H9 (cell line): ENCODE results near the gene RPL10A. TPM values are rescaled to one million over a fixed set of nuclear protein-coding genes. Genes with fewer than 3 reads are reported as not detected.

ENCODE experiments used
- DNase-seq: peaks from one replicate; pipeline ENCODE4 v3.0.0-alpha.2; 2017
- H2AFZ ChIP-seq: one replicate; pipeline ENCODE4 v1.6.1; 2013; ENCODE audit warnings: mild to moderate bottlenecking, low read length, control low read depth, moderate library complexity
- H2AK5ac ChIP-seq: 2 replicates; pipeline ENCODE4 v1.6.1; 2013; ENCODE audit warnings: low read length, control low read depth, mixed read lengths; ENCODE audit not compliant: insufficient read length
- H2BK120ac ChIP-seq: one replicate; pipeline ENCODE4 v1.6.1; 2013; ENCODE audit warnings: low read depth, mild to moderate bottlenecking, low read length, control low read depth, inconsistent platforms; ENCODE audit not compliant: poor library complexity, severe bottlenecking
- H2BK12ac ChIP-seq: 2 replicates; pipeline ENCODE4 v1.6.1; 2013; ENCODE audit warnings: low read length, control low read depth, mixed read lengths, low read depth; ENCODE audit not compliant: insufficient read length
- H2BK15ac ChIP-seq: 2 replicates; pipeline ENCODE4 v1.6.1; 2013; ENCODE audit warnings: low read depth, low read length, control low read depth
- H2BK20ac ChIP-seq: one replicate; pipeline ENCODE4 v1.6.1; 2013; ENCODE audit warnings: low read depth, mild to moderate bottlenecking, low read length, control low read depth, inconsistent platforms; ENCODE audit not compliant: poor library complexity, severe bottlenecking
- H2BK5ac ChIP-seq: 2 replicates; pipeline ENCODE4 v1.6.1; 2013; ENCODE audit warnings: low read length, control low read depth, mixed read lengths; ENCODE audit not compliant: insufficient read length
- H3K14ac ChIP-seq: 2 replicates; pipeline ENCODE4 v1.6.1; 2013; ENCODE audit warnings: low read length, control low read depth; ENCODE audit not compliant: insufficient read depth
- H3K18ac ChIP-seq: 2 replicates; pipeline ENCODE4 v1.6.1; 2013; ENCODE audit warnings: low read depth, mild to moderate bottlenecking, mixed read lengths, low read length, control low read depth; ENCODE audit not compliant: insufficient read length
- H3K23ac ChIP-seq: 2 replicates; pipeline ENCODE4 v1.6.1; 2013; ENCODE audit warnings: low read length, control low read depth, mixed read lengths, low read depth; ENCODE audit not compliant: insufficient read length
- H3K23me2 ChIP-seq: 2 replicates; pipeline ENCODE4 v1.6.1; 2013; ENCODE audit warnings: low read depth, mild to moderate bottlenecking, mixed read lengths, low read length, control low read depth; ENCODE audit not compliant: insufficient read length, poor library complexity, severe bottlenecking
- H3K27ac ChIP-seq: 2 replicates; pipeline ENCODE4 v1.5.1; 2013; ENCODE audit warnings: low read length, control low read depth, mixed read lengths, low read depth; ENCODE audit not compliant: insufficient read length
- H3K27me3 ChIP-seq: 2 replicates; pipeline ENCODE4 v1.6.1; 2013; ENCODE audit warnings: low read length, control low read depth, inconsistent platforms; ENCODE audit not compliant: insufficient read depth
- H3K4ac ChIP-seq: 2 replicates; pipeline ENCODE4 v1.6.1; 2013; ENCODE audit warnings: low read depth, mild to moderate bottlenecking, control low read depth, inconsistent platforms, low read length, moderate library complexity
- H3K4me1 ChIP-seq: 2 replicates; pipeline ENCODE4 v1.6.1; 2013; ENCODE audit warnings: low read length, control low read depth, inconsistent platforms; ENCODE audit not compliant: insufficient read depth
- H3K4me2 ChIP-seq: 2 replicates; pipeline ENCODE4 v1.6.1; 2013; ENCODE audit warnings: low read length, control low read depth, mixed read lengths; ENCODE audit not compliant: insufficient read length, insufficient read depth
- H3K56ac ChIP-seq: 2 replicates; pipeline ENCODE4 v1.6.1; 2013; ENCODE audit warnings: low read depth, mild to moderate bottlenecking, mixed read lengths, low read length, control low read depth; ENCODE audit not compliant: insufficient read length
- H3K79me1 ChIP-seq: 2 replicates; pipeline ENCODE4 v1.6.1; 2013; ENCODE audit warnings: low read depth, mild to moderate bottlenecking, moderate library complexity, low read length, control low read depth, inconsistent platforms; ENCODE audit not compliant: insufficient read depth, poor library complexity, severe bottlenecking
- H3K79me2 ChIP-seq: 2 replicates; pipeline ENCODE4 v1.6.1; 2013; ENCODE audit warnings: low read length, control low read depth, inconsistent platforms; ENCODE audit not compliant: insufficient read depth
- H3K9ac ChIP-seq: 2 replicates; pipeline ENCODE4 v1.6.1; 2013; ENCODE audit warnings: low read length, control low read depth, mixed read lengths; ENCODE audit not compliant: insufficient read length; ENCODE audit errors: extremely low read depth
- H3K9me3 ChIP-seq: one replicate; pipeline ENCODE4 v1.6.1; 2013; ENCODE audit warnings: low read depth, low read length, inconsistent platforms; ENCODE audit not compliant: control insufficient read depth
- H3T11ph ChIP-seq: one replicate; pipeline ENCODE4 v1.6.1; 2013; ENCODE audit warnings: mild to moderate bottlenecking, low read length, control low read depth, inconsistent platforms
- H4K20me1 ChIP-seq: one replicate; pipeline ENCODE4 v1.6.1; 2013; ENCODE audit not compliant: control insufficient read depth, insufficient read length, insufficient read depth
- H4K5ac ChIP-seq: 2 replicates; pipeline ENCODE4 v1.6.1; 2013; ENCODE audit warnings: low read depth, mild to moderate bottlenecking, mixed read lengths, low read length, control low read depth; ENCODE audit not compliant: insufficient read length
- H4K8ac ChIP-seq: replicated peaks from 2 replicates; pipeline ENCODE4 v1.6.1; 2013; ENCODE audit warnings: low read length, control low read depth, mixed read lengths, low read depth; ENCODE audit not compliant: insufficient read length
- H4K91ac ChIP-seq: 2 replicates; pipeline ENCODE4 v1.6.1; 2013; ENCODE audit warnings: low read depth, mild to moderate bottlenecking, moderate library complexity, mixed read lengths, low read length, control low read depth; ENCODE audit not compliant: insufficient read length
- H3K27ac Mint-ChIP-seq, 3 experiments: 2 replicates in 2 of 3; 3 replicates in 1 of 3; pipeline ENCODE4 v1.8.0; 2020 to 2021; ENCODE audit warnings: mixed read lengths in 3 of 3, mild to moderate bottlenecking in 1 of 3, moderate library complexity in 1 of 3
- H3K27me3 Mint-ChIP-seq: 2 replicates; pipeline ENCODE4 v1.8.0; 2021; ENCODE audit warnings: low read depth, mild to moderate bottlenecking, moderate library complexity, mixed read lengths
- H3K36me3 Mint-ChIP-seq, 3 experiments: 2 replicates in 2 of 3; 3 replicates in 1 of 3; pipeline ENCODE4 v1.8.0; 2020 to 2021; ENCODE audit warnings: low read depth in 3 of 3, mixed read lengths in 3 of 3; ENCODE audit not compliant: insufficient read depth in 1 of 3
- H3K4me1 Mint-ChIP-seq, 2 experiments: 2 replicates each; pipeline ENCODE4 v1.8.0; 2020; ENCODE audit warnings: mixed read lengths in 2 of 2
- H3K4me3 Mint-ChIP-seq, 2 experiments: 2 replicates in 1 of 2; 3 replicates in 1 of 2; pipeline ENCODE4 v1.8.0; 2020 to 2021; ENCODE audit warnings: mild to moderate bottlenecking in 2 of 2, mixed read lengths in 2 of 2, moderate library complexity in 1 of 2
- H3K9me3 Mint-ChIP-seq, 2 experiments: 2 replicates in 1 of 2; 3 replicates in 1 of 2; pipeline ENCODE4 v1.8.0; 2020; ENCODE audit warnings: mild to moderate bottlenecking in 2 of 2, mixed read lengths in 2 of 2, moderate library complexity in 1 of 2
- CTCF ChIP-seq: fragments of 200-600 bp; sonication (generic); conservative IDR thresholded peaks from 3 replicates; pipeline ENCODE4 v1.8.0; 2021; ENCODE audit warnings: antibody characterized with exemption, mild to moderate bottlenecking
- WGBS: extraction: QIAGEN DNeasy Blood & Tissue Kit; methylation state at CpG from one replicate; pipeline ENCODE4 v1.1.7; 2013; ENCODE audit warnings: missing lambda C conversion rate, low lambda C conversion rate, mixed read lengths; ENCODE audit not compliant: insufficient read length; ENCODE audit errors: extremely low coverage; 5-methylcytosine and 5-hydroxymethylcytosine counted together
- total RNA-seq: library from RNA; stranded (reverse); gene quantifications from 2 replicates; pipeline ENCODE4 v1.2.1, GENCODE V29; 2021

RPL10A gene
- total RNA-seq, 1 experiment from 2014 or later: 1,830 TPM

DNA sequence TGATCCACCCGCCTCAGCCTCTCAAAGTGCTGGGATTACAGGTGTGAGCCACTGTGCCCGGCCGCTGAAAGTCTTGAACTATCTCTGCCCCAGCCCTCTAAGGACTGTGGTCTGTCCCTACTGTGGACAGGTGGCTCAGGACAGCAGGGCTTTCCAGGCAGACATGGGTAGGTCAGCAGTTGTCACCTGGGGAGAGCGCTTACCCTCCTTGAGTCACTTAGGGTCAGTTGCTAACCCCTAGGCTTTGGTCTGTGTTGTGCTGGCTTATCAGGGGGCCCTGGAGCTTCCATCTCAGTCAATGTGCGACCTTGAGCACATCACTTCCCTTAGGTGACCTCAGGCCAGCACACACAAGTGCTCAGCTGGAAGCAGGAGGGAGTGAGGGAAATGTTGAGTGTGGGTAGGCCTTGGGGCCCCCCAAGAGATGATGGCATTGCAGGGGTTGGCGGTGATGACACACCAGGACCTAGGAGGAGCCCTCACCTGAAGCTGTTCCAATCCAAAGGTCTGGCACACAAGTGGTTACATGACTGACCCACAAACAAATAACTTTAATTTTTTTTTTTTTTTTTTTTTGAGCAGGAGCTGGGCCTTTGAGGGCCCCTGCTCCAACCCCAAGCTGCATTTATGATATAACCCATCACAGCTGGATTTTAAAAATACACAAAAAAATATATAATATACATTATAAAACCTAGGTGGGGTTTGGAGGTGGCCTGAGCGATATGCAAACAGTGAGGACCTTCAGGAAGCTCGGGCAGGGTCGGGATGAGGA, 5.1 kb downstream of the RPL10A start:
- H4K5ac ChIP-seq: no peak overlapping the region
- H3K4ac ChIP-seq: no peak overlapping the region
- no peak overlapping the region for H3K9ac ChIP-seq
- no peak overlapping the region for H2BK120ac ChIP-seq
- no peak overlapping the region for H4K8ac ChIP-seq
- no peaks in the 10 kb centered on the region for H3K27me3 ChIP-seq
- Mint-ChIP-seq H3K9me3 (peaks cover 6 to 7% of the 10 kb centered on the region in 2 experiments; a peak in 4 of 5 replicates), H3K27ac (peak overlapping the region; percentile 53 to 89 (median 55); a peak in 5 of 7 replicates), H3K4me1 (peaks cover 23 to 44% of the 10 kb centered on the region in 2 experiments), H3K4me3 (peak overlapping the region in 1 of 2 experiments; percentile 31; a peak in 2 of 5 replicates), H3K36me3 (peaks cover 41 to 82% (median 81%) of the 10 kb centered on the region in 3 experiments), H3K27me3 (peaks cover 1% of the 10 kb centered on the region; the same call in 1 of the 2 replicates)
- H3K9me3 ChIP-seq: no peaks in the 10 kb centered on the region
- no peak overlapping the region for H4K91ac ChIP-seq
- no peak overlapping the region for H3T11ph ChIP-seq
- no peak overlapping the region for H3K56ac ChIP-seq
- no peak overlapping the region for H3K18ac ChIP-seq
- H3K79me1 ChIP-seq: peaks cover 3% of the 10 kb centered on the region
- H2AK5ac ChIP-seq: no peak overlapping the region
- peaks cover 18% of the 10 kb centered on the region; the same call in 1 of the 2 replicates for H3K79me2 ChIP-seq
- H3K27ac ChIP-seq: no peak overlapping the region
- no peak overlapping the region for H2BK12ac ChIP-seq
- no peak overlapping the region for H2BK15ac ChIP-seq
- no peak overlapping the region for H2BK20ac ChIP-seq
- H4K20me1 ChIP-seq: no peaks in the 10 kb centered on the region
- DNase-seq: peak; percentile 52
- H2BK5ac ChIP-seq: no peak overlapping the region
- TF ChIP-seq CTCF: no peak
- H2AFZ ChIP-seq: no peak overlapping the region
- H3K4me1 ChIP-seq: 0 out of 2 replicates have a peak, but pooled peaks cover 3% of the 10 kb centered on the region
- H3K23ac ChIP-seq: no peak overlapping the region
- peaks cover 11% of the 10 kb centered on the region for H3K23me2 ChIP-seq
- no CpG with 5 or more reads among the region's 9 CpGs for WGBS
- no peak overlapping the region; the same call in 1 of the 2 replicates for H3K14ac ChIP-seq
- H3K4me2 ChIP-seq: no peak overlapping the region
